ENCODE data around the gene CCDC69. TPM values are rescaled to one million over a fixed set of nuclear protein-coding genes. Genes with fewer than 3 reads are reported as not detected.

Gene CCDC69
- total and polyA plus RNA-seq, 2 of the 8 experiments (the other 6 are each of a cell fraction or from before 2014, with no cell fraction given): 8.4 to 10.8 TPM

DNA sequence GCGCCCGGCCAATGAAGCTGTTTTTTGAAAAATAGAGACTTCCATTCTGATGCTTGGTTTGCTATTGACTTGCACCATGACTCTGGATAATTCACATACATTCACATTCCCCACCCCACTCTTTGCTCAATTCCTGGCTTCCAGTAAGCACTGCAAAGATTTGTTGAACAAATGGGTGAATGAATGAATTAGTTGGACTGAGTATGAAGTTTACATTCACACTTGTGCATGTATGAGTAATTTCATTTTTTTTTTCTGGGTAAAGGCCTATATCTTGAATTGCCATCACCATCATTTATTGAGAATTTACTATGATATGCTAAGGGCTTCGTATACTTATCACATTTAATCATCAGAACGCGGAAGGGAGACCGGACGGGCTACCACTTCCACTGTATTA, 13.8 kb upstream of the CCDC69 start (continued):
- TF ChIP-seq, protein P1, sequence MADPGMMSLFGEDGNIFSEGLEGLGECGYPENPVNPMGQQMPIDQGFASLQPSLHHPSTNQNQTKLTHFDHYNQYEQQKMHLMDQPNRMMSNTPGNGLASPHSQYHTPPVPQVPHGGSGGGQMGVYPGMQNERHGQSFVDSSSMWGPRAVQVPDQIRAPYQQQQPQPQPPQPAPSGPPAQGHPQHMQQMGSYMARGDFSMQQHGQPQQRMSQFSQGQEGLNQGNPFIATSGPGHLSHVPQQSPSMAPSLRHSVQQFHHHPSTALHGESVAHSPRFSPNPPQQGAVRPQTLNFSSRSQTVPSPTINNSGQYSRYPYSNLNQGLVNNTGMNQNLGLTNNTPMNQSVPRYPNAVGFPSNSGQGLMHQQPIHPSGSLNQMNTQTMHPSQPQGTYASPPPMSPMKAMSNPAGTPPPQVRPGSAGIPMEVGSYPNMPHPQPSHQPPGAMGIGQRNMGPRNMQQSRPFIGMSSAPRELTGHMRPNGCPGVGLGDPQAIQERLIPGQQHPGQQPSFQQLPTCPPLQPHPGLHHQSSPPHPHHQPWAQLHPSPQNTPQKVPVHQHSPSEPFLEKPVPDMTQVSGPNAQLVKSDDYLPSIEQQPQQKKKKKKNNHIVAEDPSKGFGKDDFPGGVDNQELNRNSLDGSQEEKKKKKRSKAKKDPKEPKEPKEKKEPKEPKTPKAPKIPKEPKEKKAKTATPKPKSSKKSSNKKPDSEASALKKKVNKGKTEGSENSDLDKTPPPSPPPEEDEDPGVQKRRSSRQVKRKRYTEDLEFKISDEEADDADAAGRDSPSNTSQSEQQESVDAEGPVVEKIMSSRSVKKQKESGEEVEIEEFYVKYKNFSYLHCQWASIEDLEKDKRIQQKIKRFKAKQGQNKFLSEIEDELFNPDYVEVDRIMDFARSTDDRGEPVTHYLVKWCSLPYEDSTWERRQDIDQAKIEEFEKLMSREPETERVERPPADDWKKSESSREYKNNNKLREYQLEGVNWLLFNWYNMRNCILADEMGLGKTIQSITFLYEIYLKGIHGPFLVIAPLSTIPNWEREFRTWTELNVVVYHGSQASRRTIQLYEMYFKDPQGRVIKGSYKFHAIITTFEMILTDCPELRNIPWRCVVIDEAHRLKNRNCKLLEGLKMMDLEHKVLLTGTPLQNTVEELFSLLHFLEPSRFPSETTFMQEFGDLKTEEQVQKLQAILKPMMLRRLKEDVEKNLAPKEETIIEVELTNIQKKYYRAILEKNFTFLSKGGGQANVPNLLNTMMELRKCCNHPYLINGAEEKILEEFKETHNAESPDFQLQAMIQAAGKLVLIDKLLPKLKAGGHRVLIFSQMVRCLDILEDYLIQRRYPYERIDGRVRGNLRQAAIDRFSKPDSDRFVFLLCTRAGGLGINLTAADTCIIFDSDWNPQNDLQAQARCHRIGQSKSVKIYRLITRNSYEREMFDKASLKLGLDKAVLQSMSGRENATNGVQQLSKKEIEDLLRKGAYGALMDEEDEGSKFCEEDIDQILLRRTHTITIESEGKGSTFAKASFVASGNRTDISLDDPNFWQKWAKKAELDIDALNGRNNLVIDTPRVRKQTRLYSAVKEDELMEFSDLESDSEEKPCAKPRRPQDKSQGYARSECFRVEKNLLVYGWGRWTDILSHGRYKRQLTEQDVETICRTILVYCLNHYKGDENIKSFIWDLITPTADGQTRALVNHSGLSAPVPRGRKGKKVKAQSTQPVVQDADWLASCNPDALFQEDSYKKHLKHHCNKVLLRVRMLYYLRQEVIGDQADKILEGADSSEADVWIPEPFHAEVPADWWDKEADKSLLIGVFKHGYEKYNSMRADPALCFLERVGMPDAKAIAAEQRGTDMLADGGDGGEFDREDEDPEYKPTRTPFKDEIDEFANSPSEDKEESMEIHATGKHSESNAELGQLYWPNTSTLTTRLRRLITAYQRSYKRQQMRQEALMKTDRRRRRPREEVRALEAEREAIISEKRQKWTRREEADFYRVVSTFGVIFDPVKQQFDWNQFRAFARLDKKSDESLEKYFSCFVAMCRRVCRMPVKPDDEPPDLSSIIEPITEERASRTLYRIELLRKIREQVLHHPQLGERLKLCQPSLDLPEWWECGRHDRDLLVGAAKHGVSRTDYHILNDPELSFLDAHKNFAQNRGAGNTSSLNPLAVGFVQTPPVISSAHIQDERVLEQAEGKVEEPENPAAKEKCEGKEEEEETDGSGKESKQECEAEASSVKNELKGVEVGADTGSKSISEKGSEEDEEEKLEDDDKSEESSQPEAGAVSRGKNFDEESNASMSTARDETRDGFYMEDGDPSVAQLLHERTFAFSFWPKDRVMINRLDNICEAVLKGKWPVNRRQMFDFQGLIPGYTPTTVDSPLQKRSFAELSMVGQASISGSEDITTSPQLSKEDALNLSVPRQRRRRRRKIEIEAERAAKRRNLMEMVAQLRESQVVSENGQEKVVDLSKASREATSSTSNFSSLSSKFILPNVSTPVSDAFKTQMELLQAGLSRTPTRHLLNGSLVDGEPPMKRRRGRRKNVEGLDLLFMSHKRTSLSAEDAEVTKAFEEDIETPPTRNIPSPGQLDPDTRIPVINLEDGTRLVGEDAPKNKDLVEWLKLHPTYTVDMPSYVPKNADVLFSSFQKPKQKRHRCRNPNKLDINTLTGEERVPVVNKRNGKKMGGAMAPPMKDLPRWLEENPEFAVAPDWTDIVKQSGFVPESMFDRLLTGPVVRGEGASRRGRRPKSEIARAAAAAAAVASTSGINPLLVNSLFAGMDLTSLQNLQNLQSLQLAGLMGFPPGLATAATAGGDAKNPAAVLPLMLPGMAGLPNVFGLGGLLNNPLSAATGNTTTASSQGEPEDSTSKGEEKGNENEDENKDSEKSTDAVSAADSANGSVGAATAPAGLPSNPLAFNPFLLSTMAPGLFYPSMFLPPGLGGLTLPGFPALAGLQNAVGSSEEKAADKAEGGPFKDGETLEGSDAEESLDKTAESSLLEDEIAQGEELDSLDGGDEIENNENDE (IDR thresholded peaks at IDR 0.05; ENCODE audit: insufficient replicate concordance, low read length): no peak
- TF ChIP-seq SUZ12 (IDR thresholded peaks at IDR 0.05; ENCODE audit: low read length) (no peak), KDM4A (IDR thresholded peaks at IDR 0.05; ENCODE audit: low read depth, low read length, severe bottlenecking) (no peak), RFX5 (IDR thresholded peaks at IDR 0.05; ENCODE audit: borderline replicate concordance, low read depth, low read length) (no peak), EGR1 (IDR thresholded peaks at IDR 0.05; ENCODE audit: borderline replicate concordance, low read depth, low read length) (no peak), SIN3A (conservative IDR thresholded peaks at IDR 0.05 in 1 of 2, IDR thresholded peaks at IDR 0.05 in 1 of 2; ENCODE audit: low read depth in 1 of 2, low read length in 2 of 2) (no peak), BACH1 (IDR thresholded peaks at IDR 0.05; ENCODE audit: low read length) (no peak)
- TF ChIP-seq, protein P2, sequence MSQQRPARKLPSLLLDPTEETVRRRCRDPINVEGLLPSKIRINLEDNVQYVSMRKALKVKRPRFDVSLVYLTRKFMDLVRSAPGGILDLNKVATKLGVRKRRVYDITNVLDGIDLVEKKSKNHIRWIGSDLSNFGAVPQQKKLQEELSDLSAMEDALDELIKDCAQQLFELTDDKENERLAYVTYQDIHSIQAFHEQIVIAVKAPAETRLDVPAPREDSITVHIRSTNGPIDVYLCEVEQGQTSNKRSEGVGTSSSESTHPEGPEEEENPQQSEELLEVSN (IDR thresholded peaks at IDR 0.05): no peak
